Measurements from ENCODE around the gene MAD1L1. TPM values are rescaled to one million over a fixed set of nuclear protein-coding genes. Genes with fewer than 3 reads are reported as not detected.

Gene MAD1L1
- total and polyA plus RNA-seq, 2 of the 13 experiments (the other 11 are each of a cell fraction or from before 2014, with no cell fraction given) = 17.4 to 64.7 TPM

DNA sequence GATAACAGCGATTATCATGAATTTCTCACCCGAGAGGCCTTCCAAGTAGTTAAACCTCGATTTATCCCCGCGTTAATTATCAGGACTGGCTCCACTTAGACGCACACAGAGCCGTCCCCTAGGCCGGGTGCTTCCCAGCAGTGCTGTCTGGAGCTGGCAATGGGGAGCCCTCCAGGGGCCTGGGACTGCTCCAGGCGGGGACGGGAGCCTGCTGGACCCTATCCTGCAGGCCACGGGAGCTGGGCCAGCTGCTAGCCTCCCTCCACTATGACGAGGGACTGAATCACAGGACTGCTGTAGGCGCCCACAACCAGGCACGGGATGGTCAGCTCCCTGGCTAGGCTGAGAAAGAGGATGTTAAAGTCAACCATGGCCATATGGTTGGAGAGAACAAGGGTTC is 333.5 kb downstream of the MAD1L1 start (continued):
- TF ChIP-seq ERF (CRISPR knock-in tag; IDR thresholded peaks at IDR 0.05) (no peak), FOXJ3 (CRISPR knock-in tag; IDR thresholded peaks at IDR 0.05; ENCODE audit: borderline replicate concordance) (no peak)
- TF ChIP-seq, protein P1, sequence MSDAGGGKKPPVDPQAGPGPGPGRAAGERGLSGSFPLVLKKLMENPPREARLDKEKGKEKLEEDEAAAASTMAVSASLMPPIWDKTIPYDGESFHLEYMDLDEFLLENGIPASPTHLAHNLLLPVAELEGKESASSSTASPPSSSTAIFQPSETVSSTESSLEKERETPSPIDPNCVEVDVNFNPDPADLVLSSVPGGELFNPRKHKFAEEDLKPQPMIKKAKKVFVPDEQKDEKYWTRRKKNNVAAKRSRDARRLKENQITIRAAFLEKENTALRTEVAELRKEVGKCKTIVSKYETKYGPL (CRISPR knock-in tag; IDR thresholded peaks at IDR 0.05) = no peak
- TF ChIP-seq, protein P2, sequence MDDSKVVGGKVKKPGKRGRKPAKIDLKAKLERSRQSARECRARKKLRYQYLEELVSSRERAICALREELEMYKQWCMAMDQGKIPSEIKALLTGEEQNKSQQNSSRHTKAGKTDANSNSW (CRISPR knock-in tag; IDR thresholded peaks at IDR 0.05; ENCODE audit: borderline replicate concordance) = no peak

DNA sequence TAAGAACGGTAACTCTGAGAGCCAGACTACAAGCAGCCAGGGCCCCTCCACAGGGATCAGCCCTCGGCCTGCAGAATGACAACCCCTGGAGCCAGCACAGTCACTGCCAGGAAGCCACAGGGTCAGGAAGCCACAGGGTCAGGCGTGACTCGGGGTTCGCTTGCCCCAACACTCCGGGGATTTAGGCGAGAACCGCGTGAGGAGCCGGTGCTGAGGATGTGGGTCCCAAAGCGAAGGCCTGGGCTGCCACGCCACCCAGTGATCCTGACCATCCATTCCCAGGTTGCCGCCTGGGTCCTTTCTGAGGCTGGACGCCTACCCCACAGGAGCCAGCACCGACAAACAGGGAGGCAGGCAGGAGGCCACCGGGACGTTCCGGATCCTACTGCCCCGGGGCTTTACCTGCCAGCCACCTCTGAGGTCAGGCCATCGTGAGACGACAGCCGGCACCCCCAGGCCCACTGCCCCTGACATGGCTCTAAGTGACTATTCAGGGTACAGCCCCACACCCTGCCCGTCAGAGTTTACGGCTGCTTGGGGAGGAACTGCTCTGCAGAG is 334.0 kb downstream of the MAD1L1 start:
- no peak overlapping the region for H3K4me3 ChIP-seq (replicated peaks in 1 of 3; ENCODE audit: insufficient read depth in 1 of 3, low read depth in 2 of 3, low read length in 3 of 3)
- POLR2A ChIA-PET = no interaction called here
- no peak for TF ChIP-seq ZC3H13 (CRISPR knock-in tag; IDR thresholded peaks at IDR 0.05)
- TF ChIP-seq PRMT3 (CRISPR knock-in tag; IDR thresholded peaks at IDR 0.05; ENCODE audit: borderline replicate concordance, low read depth) = no peak
- TF ChIP-seq, protein P3, sequence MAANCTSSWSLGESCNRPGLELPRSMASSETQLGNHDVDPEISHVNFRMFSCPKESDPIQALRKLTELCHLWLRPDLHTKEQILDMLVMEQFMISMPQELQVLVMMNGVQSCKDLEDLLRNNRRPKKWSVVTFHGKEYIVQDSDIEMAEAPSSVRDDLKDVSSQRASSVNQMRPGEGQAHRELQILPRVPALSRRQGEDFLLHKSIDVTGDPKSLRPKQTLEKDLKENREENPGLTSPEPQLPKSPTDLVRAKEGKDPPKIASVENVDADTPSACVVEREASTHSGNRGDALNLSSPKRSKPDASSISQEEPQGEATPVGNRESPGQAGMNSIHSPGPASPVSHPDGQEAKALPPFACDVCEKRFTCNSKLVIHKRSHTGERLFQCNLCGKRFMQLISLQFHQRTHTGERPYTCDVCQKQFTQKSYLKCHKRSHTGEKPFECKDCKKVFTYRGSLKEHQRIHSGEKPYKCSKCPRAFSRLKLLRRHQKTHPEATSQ (CRISPR knock-in tag; IDR thresholded peaks at IDR 0.05; ENCODE audit: borderline replicate concordance) = no peak
- H3K4me2 ChIP-seq (ENCODE audit: low read depth, low read length) = no peak overlapping the region
- H3K79me2 ChIP-seq (ENCODE audit: insufficient read depth, low read length) = no peaks in the 10 kb centered on the region
- no TSS peak for BruUV-seq (replicated peaks)
- intact Hi-C loops (cut with micrococcal nuclease; ENCODE audit: unreplicated experiment) = no loop called here
- in situ Hi-C loops (cut with HindIII; ENCODE audit: extremely low pct_ligation_motif_present, low pct_unique_long_range_greater_than_20kb) = no loop called here
- CTCF ChIA-PET (ENCODE audit: low intra/inter-chr PET ratio, low total read pairs) = no interaction called here
- WGBS (ENCODE audit: low lambda C conversion rate) = 93% methylated on average over 3 of the region's 24 CpGs
- FAIRE-seq (no peak), ATAC-seq (no peak), DNase-seq (ENCODE audit: low spot score) (no peak)
- no peaks in the 10 kb centered on the region for H3K9me3 ChIP-seq (ENCODE audit: low read length)
- no peak overlapping the region for H2AFZ ChIP-seq (ENCODE audit: low read length)
- peaks cover 8 to 11% of the 10 kb centered on the region in 2 experiments; a peak in 3 of 5 replicates for H3K36me3 ChIP-seq (replicated peaks in 1 of 2; ENCODE audit: control insufficient read depth in 1 of 2, insufficient read depth in 2 of 2, low read length in 2 of 2)
- H3K4me1 ChIP-seq (ENCODE audit: insufficient read depth, low read length) = no peaks in the 10 kb centered on the region
- H3K9ac ChIP-seq (ENCODE audit: insufficient read depth, low read depth, low read length) = no peak overlapping the region
- no peaks in the 10 kb centered on the region for H3K27me3 ChIP-seq (ENCODE audit: control insufficient read depth in 1 of 2, insufficient read depth in 2 of 2, low read length in 2 of 2)
- H4K20me1 ChIP-seq (ENCODE audit: insufficient read depth, low read length) = no peaks in the 10 kb centered on the region
- no peak overlapping the region for H3K27ac ChIP-seq (ENCODE audit: extremely low read length, insufficient read depth, low read length)

Measured in HepG2 (cell line).